HUDEP-2 (cell line): ENCODE data around the gene CIRBP.

ENCODE experiments used
- DNase-seq, 76 experiments: peaks; one replicate each; lab custom pipeline; 2025; ENCODE audit not compliant: unreplicated experiment in 76 of 76; lab: John Stamatoyannopoulos, UW

The CIRBP gene

DNA sequence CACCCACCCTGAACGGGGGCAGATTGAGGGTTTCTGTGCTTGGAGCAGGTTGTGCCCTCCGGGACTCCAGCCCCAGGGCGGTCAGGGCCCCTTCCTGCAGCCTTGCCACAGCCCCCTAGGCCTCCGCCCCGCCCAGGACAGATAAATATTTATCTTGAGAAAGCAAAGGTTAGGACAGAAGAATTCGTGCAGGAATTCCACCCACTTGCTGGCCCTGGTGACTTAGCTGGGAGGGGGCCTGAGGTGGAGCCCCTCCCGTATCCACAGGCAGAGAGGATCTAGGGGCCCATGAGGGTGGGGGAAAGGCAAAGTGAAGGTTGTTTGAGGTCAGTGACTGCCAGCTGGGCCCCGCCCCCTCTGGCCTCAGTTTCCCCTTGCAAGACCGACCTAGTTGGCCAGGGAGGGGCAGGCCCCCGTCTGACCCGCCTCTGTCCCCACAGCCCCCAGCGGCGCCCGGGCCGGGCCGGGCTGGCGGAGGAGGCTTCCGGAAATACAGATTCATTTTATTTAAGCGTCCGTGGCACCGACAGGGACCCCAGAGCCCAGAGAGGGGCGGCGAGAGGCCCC is 15.5 kb upstream of the CIRBP start:
- DNase-seq: peak in 7 of 76 experiments; percentile 63 to 91 (median 89)

- no peak for DNase-seq
These were observed 15.0 kb upstream of the CIRBP start for GRCh38 chr19:1254081-1254527.

GRCh38 chr19:1254530-1255185 is 14.5 kb upstream of the CIRBP start:
- no peak for DNase-seq

DNA sequence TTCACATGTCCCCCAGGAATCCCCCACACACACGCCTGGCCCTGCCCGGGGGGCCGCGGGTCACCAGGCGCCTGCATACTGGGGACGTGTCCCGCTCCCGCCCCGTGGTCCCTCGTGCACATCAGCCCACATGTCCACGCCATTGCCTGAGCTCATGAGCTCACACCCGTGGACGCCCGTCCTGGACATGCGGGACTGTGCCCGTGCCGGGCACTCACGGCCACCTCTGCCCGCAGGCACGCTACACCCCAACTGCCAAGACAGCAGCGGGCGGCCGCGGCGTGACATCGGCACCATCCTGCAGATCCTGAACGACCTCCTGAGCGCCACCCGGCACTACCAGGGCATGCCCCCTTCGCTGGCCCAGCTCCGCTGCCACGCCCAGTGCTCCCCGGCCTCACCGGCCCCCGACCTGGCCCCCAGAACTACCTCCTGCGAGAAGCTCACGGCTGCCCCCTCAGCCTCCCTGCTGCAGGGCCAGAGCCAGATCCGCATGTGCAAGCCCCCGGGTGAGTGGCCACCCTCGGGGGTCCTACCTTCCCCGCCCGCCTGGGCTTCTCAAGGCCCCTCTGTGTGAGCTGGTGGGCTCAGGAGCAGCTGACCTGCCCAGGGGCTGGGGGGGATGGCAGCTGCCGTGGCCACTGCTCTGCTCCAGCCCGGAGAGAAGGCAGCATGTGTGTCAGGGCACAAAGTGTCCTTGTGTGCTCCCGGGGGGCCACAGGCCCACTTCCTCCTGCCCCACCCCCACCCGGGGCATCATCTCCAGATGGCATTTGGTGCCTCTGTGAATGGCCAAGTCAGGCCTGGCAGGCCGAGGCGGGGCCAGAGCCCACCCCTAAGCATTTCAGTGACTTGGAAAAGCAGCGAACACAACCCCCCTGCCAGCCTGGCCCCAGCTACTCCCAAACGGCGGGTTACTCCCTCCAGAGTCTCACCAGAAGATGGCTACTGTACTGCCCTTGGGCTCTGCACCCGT is 13.7 kb upstream of the CIRBP start:
- DNase-seq: no peak

DNA sequence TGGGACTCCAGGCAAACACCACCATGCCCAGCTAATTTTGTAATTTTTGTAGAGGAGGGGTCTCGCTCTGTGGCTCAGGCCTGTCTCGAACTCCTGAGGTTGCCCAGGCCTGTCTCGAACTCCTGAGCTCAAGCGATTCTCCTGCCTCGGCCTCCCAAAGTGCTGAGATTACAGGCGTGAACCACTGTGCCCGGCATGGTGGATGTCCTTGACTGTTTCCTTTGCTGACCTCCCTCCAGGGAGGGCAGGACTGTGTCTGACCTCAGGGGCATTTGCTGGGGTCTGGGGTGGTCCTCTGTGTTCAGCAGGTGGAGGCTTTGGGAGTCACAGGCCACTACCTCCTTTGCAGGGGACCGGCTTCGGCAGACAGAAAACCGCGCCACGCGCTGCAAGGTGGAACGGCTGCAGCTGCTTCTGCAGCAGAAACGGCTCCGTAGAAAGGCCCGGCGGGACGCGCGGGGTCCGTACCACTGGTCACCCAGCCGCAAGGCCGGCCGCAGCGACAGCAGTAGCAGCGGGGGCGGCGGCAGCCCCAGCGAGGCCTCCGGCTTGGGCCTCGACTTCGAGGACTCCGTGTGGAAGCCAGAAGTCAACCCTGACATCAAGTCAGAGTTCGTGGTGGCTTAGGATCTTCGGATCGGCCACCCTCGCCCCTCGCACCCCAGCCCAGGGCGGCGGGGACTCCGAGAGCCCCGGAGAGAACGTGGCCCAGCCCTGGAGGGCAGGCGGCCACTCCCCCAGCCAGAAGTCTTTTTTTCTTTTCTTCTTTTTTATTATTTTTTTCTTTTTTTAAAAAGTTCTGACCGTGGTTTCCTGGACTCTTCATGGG is 12.3 kb upstream of the CIRBP start:
- DNase-seq: no peak

DNA sequence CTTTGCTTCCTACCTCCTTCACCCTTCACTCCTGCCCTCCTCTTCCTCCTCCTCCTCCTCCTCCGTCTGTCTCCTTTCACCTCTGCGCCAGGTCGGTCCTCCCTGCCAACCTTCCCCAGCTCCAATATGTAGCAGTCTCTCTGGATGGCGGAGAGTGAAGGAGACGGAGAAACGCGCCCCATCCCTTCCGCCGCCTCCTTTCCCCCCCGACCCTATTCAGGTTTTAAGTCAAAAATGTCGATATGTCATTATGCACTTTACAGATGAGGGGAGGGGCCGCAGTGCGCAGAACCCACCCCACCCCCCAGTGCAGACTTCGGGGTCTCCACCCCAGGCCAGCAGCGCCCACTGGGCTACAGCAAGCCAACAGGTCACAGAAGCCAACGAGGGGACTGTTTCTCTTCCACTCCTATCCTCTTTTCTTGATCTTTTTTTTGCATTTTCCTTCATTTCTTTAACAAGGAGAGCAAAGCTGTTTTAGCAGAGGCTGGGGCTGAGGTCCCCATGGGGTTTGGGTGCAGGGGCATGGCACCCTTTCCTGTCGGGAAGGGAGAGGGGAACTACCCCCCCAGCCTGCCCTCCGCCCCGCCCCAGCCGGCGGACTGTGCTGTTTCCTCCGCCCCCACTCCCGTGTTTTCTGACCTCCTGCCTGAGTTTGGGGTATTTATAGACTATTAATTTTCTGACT is 11.5 kb upstream of the CIRBP start:
- no peak for DNase-seq

GRCh38 chr19:1258163-1258492 is 11.0 kb upstream of the CIRBP start:
- no peak for DNase-seq

DNA sequence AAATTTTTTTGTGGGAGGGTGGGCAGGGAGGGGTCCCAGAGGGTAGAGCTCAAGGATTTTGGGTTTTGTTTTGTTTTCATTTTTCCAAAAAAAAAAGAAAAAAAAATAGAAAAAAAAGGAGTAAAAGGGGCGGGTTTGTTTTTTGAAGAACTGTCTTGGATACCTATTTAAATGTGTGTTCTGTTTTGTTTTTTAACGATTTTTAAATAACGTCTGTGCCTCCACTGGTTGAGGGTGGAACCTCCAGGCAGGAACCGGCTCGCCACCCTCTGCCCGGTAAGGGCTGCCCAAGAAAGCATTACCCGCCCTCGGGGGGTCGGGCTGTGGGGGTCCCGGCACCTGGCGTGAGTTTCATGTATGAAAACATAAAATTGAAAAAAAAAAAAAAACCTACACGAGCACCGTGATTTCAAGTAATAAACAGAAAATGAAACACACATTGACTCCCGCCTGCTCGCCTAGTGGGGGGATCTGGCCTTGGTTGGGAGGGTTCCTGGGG is 10.4 kb upstream of the CIRBP start:
- DNase-seq: no peak

DNA sequence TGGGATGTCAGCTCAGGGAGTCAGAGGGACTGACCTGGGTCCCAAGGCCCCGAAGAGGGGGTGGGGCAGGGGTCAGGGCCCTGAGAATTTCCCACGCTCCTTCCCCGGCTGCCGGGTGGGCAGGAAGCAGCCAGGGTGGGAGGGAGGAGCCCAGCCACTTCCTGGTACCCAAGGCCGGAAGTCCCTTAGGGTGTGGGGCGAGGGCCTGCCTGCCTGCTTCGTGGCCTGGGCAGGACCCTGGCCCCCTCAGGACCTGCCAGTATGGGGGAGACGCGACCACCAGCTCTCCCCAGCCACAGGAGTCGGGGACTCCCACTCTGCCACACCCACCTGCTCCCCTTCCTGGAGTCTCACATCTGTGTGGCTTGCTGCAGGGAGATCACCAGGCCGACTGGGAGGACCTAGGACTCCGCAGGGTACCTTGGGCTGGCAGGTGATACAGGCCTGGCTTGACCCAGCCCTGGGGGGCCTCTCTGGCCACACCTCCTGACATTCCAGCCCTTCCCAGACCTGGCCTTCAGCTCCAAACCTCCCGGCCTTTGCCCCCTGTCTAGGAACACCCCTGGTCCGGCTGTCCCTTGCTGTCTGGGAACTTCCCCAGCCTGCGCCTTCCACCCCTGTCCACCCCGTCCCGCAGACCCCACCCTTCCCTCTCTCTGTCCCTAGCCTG is 9.8 kb upstream of the CIRBP start:
- peak in 56 of 76 experiments; percentile 21 to 83 (median 50) for DNase-seq

DNA sequence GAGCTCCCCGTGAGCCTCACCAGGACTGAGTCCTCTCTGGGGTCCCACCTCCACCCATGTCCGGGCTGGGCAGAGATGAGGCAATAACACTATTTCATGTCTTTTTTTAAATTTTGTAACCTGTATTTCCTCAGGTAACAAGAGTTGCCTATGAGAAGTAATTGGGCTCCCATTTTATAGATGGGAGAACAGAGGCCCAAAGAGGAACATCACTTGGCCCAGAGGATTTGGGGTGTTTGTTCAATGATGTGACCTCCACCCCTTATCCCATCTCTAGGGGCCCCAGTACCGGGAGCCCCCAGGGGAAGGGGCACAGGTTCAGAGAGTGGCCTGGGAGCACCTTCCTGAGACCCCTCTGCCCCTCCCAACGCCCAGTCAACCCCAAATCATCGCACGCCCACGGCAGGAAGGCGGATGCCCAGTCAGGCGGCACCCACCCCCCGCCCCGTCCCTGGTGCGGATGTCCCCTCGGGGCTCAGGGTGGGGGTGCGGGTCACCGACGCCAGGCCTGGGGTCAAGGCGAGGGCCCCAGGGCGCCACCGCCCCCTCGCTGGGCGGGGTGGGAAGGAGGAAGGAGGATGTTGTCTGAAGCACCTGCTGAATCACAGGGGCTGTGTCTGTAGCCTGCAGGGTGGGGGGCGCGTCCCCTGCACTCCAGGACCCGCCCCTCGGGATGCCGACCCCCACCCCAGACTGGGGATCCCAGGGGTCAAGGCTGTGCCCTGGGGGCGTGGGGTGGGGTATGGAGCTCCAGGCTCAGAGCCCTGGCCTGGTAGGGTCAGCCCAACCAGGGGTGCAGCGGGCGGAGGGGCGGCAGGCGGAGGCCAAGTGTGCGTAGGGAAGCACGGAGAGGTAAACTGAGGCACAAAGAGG is 9.0 kb upstream of the CIRBP start:
- no peak for DNase-seq

- peak in 73 of 76 experiments; percentile 65 to 99 (median 97) for DNase-seq
These were observed 8.2 kb upstream of the CIRBP start for GRCh38 chr19:1260749-1261537.

GRCh38 chr19:1261538-1261797 is 7.7 kb upstream of the CIRBP start:
- peak in 6 of 76 experiments; percentile 26 to 59 (median 52) for DNase-seq

GRCh38 chr19:1261798-1262622 is 7.1 kb upstream of the CIRBP start:
- DNase-seq: peak in 61 of 76 experiments; percentile 29 to 90 (median 69)

GRCh38 chr19:1262623-1263123 is 6.5 kb upstream of the CIRBP start:
- peak in 5 of 76 experiments; percentile 58 to 75 (median 62) for DNase-seq

GRCh38 chr19:1263188-1263587 is 5.9 kb upstream of the CIRBP start:
- peak in 48 of 76 experiments; percentile 17 to 72 (median 50) for DNase-seq

GRCh38 chr19:1264801-1265614 is 4.1 kb upstream of the CIRBP start:
- peak in 11 of 76 experiments; percentile 22 to 51 (median 33) for DNase-seq
